ENCODE results near the gene RECQL5. TPM values are rescaled to one million over a fixed set of nuclear protein-coding genes. Genes with fewer than 3 reads are reported as not detected.

RECQL5 gene
- polyA plus RNA-seq, 1 of the 3 experiments (the other 2 are of a cell fraction) = 25.3 TPM

DNA sequence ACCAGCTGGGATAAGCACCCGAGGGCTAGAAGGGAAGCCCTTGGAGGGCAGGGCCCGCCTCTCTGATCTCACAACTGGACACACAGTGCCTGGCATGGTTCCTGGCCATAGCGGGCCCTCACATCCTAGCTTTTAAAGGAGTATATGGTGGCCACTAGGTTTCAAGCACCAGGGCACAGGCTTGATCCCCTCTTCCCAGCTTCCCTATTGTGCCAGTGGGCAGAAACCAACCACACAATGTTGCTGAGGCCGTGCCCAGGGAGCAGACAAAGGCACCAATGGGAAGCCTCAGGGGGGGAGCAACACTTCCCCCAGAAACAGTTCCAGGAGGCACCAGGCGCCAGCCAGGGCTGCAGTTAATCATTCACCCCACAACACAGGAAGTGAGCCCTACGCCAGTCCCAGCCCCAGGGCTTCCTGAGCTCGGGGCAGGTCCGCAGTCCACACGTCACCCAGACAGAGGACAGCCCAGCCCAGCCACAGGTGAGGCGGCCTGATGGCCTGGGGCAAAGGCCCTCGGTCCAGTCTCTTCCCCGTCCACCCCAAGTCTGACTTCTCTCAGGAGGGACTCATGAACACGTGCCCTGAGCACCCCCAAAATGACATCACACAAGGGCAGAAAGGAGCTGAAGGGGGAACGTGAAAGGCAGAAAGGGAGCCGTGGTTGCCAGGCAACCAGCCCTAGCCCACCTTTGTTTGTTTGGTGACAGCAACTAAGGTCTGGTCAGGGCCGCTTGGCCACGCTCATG lies 20.9 kb downstream of the RECQL5 start:
- 74% methylated on average over 11 of the region's 17 CpGs for WGBS (ENCODE audit: low lambda C conversion rate)
- H3K4me3 ChIP-seq (ENCODE audit: low read depth in 2 of 2, low read length in 1 of 2) = no peak overlapping the region
- no peaks in the 10 kb centered on the region for H3K9me3 ChIP-seq
- ChIA-PET CTCF (interaction anchor here (0.6 to 31.7 kb wide), 7 partner anchors 12 to 1098 kb away, joined by 3 to 1370 read pairs (median 7); partner anchors contain the start of genes GALK1, SMIM5 and TSEN54), POLR2A (interaction anchor here (1.0 kb wide), 1 partner anchor 7 kb away, joined by 3 read pairs; no protein-coding TSS in a partner anchor)
- no peaks in the 10 kb centered on the region for H4K20me1 ChIP-seq (ENCODE audit: insufficient read depth)
- H3K36me3 ChIP-seq (replicated peaks in 1 of 2; ENCODE audit: control insufficient read depth in 1 of 2, insufficient read depth in 2 of 2, low read length in 1 of 2) = peaks cover 14 to 59% of the 10 kb centered on the region in 2 experiments
- peak; percentile 34 for DNase-seq
- TF ChIP-seq EZH2phosphoT487 (IDR thresholded peaks at IDR 0.05; ENCODE audit: borderline replicate concordance, low read depth) = no peak
- TF ChIP-seq GABPA (IDR thresholded peaks at IDR 0.05; ENCODE audit: low read depth) = no peak
- TF ChIP-seq MEF2A (IDR thresholded peaks at IDR 0.05; ENCODE audit: borderline replicate concordance, low read depth) = no peak
- TF ChIP-seq ELF1 (IDR thresholded peaks at IDR 0.05) = no peak
- no peak for TF ChIP-seq EP300 (IDR thresholded peaks at IDR 0.05; ENCODE audit: borderline replicate concordance in 1 of 2, low read depth in 1 of 2, low read length in 1 of 2)
- TF ChIP-seq RCOR1 (IDR thresholded peaks at IDR 0.05; ENCODE audit: low read length) = no peak
- TF ChIP-seq, protein P1, sequence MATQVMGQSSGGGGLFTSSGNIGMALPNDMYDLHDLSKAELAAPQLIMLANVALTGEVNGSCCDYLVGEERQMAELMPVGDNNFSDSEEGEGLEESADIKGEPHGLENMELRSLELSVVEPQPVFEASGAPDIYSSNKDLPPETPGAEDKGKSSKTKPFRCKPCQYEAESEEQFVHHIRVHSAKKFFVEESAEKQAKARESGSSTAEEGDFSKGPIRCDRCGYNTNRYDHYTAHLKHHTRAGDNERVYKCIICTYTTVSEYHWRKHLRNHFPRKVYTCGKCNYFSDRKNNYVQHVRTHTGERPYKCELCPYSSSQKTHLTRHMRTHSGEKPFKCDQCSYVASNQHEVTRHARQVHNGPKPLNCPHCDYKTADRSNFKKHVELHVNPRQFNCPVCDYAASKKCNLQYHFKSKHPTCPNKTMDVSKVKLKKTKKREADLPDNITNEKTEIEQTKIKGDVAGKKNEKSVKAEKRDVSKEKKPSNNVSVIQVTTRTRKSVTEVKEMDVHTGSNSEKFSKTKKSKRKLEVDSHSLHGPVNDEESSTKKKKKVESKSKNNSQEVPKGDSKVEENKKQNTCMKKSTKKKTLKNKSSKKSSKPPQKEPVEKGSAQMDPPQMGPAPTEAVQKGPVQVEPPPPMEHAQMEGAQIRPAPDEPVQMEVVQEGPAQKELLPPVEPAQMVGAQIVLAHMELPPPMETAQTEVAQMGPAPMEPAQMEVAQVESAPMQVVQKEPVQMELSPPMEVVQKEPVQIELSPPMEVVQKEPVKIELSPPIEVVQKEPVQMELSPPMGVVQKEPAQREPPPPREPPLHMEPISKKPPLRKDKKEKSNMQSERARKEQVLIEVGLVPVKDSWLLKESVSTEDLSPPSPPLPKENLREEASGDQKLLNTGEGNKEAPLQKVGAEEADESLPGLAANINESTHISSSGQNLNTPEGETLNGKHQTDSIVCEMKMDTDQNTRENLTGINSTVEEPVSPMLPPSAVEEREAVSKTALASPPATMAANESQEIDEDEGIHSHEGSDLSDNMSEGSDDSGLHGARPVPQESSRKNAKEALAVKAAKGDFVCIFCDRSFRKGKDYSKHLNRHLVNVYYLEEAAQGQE (IDR thresholded peaks at IDR 0.05; ENCODE audit: low read depth, low read length) = no peak
- no peak for TF ChIP-seq RAD21 (IDR thresholded peaks at IDR 0.05; ENCODE audit: low read length)
- TF ChIP-seq, protein P2, sequence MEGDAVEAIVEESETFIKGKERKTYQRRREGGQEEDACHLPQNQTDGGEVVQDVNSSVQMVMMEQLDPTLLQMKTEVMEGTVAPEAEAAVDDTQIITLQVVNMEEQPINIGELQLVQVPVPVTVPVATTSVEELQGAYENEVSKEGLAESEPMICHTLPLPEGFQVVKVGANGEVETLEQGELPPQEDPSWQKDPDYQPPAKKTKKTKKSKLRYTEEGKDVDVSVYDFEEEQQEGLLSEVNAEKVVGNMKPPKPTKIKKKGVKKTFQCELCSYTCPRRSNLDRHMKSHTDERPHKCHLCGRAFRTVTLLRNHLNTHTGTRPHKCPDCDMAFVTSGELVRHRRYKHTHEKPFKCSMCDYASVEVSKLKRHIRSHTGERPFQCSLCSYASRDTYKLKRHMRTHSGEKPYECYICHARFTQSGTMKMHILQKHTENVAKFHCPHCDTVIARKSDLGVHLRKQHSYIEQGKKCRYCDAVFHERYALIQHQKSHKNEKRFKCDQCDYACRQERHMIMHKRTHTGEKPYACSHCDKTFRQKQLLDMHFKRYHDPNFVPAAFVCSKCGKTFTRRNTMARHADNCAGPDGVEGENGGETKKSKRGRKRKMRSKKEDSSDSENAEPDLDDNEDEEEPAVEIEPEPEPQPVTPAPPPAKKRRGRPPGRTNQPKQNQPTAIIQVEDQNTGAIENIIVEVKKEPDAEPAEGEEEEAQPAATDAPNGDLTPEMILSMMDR (IDR thresholded peaks at IDR 0.05) = no peak
- no peak overlapping the region for H3K27ac ChIP-seq (ENCODE audit: low read depth in 2 of 2, low read length in 1 of 2)
- no peaks in the 10 kb centered on the region for H3F3A ChIP-seq (replicated peaks; ENCODE audit: insufficient read depth)
- H3K79me2 ChIP-seq (ENCODE audit: insufficient read depth) = no peaks in the 10 kb centered on the region
- no peak overlapping the region for H3K4me2 ChIP-seq
- no peak overlapping the region for H3K9ac ChIP-seq
- no peaks in the 10 kb centered on the region for H3K27me3 ChIP-seq (ENCODE audit: insufficient read depth)
- no peaks in the 10 kb centered on the region; a peak in 1 of 4 replicates for H3K4me1 ChIP-seq (ENCODE audit: control insufficient read depth in 1 of 2, insufficient read depth in 2 of 2, low read depth in 1 of 2, low read length in 1 of 2)
- no peaks in the 10 kb centered on the region for H3K9me2 ChIP-seq
- H2AFZ ChIP-seq (ENCODE audit: low read depth) = no peak overlapping the region

DNA sequence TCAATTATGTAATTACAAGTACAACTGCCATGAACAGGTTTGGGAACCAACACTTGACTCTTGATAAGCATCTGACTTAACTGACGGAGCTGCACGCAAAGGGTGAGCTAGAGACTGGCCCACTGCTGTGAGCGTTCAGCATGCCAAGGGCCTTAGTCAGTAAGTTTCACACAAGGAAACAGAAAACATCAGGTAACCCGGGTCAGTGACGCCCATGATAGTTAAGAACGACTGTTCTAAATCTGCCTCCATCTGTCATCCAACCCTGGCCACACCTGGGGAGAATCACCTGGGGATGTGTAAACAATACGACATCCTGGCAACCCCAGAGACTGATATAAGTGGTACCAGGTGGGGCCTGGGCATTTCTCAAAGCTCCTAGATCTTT lies 21.5 kb downstream of the RECQL5 start:
- Histone ChIP-seq H3K4me2 (no peak overlapping the region), H3K9me3 (no peaks in the 10 kb centered on the region), H4K20me1 (ENCODE audit: insufficient read depth) (no peaks in the 10 kb centered on the region), H3K36me3 (replicated peaks in 1 of 2; ENCODE audit: control insufficient read depth in 1 of 2, insufficient read depth in 2 of 2, low read length in 1 of 2) (peaks cover 10 to 58% of the 10 kb centered on the region in 2 experiments), H3K9me2 (no peaks in the 10 kb centered on the region), H2AFZ (ENCODE audit: low read depth) (no peak overlapping the region), H3K4me3 (ENCODE audit: low read depth in 2 of 2, low read length in 1 of 2) (no peak overlapping the region), H3K9ac (no peak overlapping the region), H3K27ac (ENCODE audit: low read depth in 2 of 2, low read length in 1 of 2) (no peak overlapping the region), H3F3A (replicated peaks; ENCODE audit: insufficient read depth) (no peaks in the 10 kb centered on the region), H3K27me3 (ENCODE audit: insufficient read depth) (no peaks in the 10 kb centered on the region), H3K79me2 (ENCODE audit: insufficient read depth) (no peaks in the 10 kb centered on the region), H3K4me1 (ENCODE audit: control insufficient read depth in 1 of 2, insufficient read depth in 2 of 2, low read depth in 1 of 2, low read length in 1 of 2) (no peaks in the 10 kb centered on the region; a peak in 1 of 4 replicates)
- peak; percentile 22 for DNase-seq
- WGBS (ENCODE audit: low lambda C conversion rate) = 76% methylated on average over 7 of the region's 7 CpGs
- ChIA-PET POLR2A (no interaction called here), CTCF (interaction anchor here (0.8 to 37.9 kb wide), 8 partner anchors 2 to 129 kb away, joined by 3 to 1370 read pairs (median 8); partner anchors contain the start of genes GALK1, SMIM5 and TSEN54)
- TF ChIP-seq GATA2 (CRISPR knock-in tag; IDR thresholded peaks at IDR 0.05) (no peak), NRF1 (IDR thresholded peaks at IDR 0.05; ENCODE audit: low read depth, low read length) (no peak), YY1 (IDR thresholded peaks at IDR 0.05; ENCODE audit: low read depth) (no peak), RXRA (IDR thresholded peaks at IDR 0.05; ENCODE audit: borderline replicate concordance, low read depth) (no peak), JUND (IDR thresholded peaks at IDR 0.05) (no peak), FOXM1 (IDR thresholded peaks at IDR 0.05; ENCODE audit: low read depth) (no peak), POLR2AphosphoS5 (IDR thresholded peaks at IDR 0.05; ENCODE audit: low read depth, low read length) (no peak), TAF1 (IDR thresholded peaks at IDR 0.05; ENCODE audit: borderline replicate concordance, low read depth, low read length) (no peak), GABPA (IDR thresholded peaks at IDR 0.05; ENCODE audit: low read depth) (no peak)
- TF ChIP-seq, protein P3, sequence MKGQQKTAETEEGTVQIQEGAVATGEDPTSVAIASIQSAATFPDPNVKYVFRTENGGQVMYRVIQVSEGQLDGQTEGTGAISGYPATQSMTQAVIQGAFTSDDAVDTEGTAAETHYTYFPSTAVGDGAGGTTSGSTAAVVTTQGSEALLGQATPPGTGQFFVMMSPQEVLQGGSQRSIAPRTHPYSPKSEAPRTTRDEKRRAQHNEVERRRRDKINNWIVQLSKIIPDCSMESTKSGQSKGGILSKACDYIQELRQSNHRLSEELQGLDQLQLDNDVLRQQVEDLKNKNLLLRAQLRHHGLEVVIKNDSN (IDR thresholded peaks at IDR 0.05; ENCODE audit: borderline replicate concordance, low read depth) = no peak
- TF ChIP-seq, protein P4, sequence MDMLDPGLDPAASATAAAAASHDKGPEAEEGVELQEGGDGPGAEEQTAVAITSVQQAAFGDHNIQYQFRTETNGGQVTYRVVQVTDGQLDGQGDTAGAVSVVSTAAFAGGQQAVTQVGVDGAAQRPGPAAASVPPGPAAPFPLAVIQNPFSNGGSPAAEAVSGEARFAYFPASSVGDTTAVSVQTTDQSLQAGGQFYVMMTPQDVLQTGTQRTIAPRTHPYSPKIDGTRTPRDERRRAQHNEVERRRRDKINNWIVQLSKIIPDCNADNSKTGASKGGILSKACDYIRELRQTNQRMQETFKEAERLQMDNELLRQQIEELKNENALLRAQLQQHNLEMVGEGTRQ (IDR thresholded peaks at IDR 0.05; ENCODE audit: borderline replicate concordance, low read depth, low read length) = no peak
- TF ChIP-seq, protein P5, sequence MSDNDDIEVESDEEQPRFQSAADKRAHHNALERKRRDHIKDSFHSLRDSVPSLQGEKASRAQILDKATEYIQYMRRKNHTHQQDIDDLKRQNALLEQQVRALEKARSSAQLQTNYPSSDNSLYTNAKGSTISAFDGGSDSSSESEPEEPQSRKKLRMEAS (IDR thresholded peaks at IDR 0.05; ENCODE audit: low read depth) = no peak
